NOMO-1 treated with dmso at 0.1 percent for 144 hours (cell line): ENCODE measurements around the gene RASGRF2.

Experiments used
- DNase-seq: peaks from one replicate; lab custom pipeline; 2025; ENCODE audit not compliant: unreplicated experiment; lab: John Stamatoyannopoulos, UW

The RASGRF2 gene

GRCh38 chr5:80953587-80953986 lies 6.6 kb upstream of the RASGRF2 start:
- no peak for DNase-seq

DNA sequence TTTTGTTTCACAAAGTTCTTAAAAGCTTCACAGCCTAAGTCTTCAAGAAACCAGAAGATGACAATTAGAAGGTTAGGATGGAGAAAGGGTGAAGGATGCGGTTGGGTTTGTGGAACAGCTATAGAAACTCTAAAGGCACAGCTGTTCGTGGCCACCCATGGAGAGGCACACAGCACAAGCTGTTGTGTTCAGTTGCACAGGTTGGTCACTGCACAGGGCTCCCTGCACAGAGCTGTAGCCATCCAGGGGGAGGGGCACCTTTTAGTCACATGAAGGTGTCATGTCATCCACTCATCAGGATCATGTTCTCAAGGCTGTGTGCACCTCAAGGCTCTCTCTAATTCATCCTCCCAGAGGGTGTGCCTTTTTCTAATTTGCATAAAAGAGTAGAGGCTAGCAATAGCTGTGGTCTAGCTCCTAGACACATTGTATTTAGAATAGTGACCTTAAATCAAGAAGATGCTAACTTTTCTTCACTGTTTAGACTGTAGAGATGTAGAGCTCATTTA lies 5.0 kb upstream of the RASGRF2 start:
- DNase-seq = no peak

- no peak for DNase-seq
Observed at GRCh38 chr5:80956272-80956671, 3.9 kb upstream of the RASGRF2 start.

DNA sequence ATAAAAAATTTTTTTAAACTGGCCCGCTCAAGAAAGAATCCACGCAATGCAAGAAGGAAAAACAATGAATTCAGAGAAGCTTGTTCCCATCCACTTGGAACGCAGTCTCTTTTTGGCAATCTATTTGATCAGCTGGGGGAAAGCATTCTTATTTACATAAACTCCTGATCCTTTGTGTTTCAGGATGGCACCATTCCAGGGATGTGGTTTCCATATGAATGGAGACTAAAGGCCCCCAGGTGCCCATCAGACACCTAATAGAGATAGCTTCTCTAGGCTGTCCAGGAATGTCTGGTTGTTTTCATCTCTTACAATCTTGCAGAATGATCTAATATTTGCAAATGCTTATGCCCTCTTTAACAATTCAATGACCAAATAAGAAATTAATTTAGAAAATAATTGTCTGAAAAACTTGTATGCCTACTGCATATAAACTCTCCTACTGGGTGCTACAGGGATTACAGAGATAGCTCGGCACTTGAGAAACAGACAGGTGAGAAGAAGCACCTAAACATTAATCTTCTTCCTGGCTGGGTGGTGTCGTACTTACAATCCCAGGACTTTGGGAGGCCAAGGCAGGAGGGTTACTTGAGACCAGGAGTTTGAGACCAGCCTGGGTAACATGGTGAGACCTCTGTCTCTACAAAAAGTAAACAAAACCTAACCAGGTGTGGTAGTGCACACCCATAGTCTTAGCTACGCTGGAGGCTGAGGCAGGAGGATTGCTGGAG lies 3.0 kb upstream of the RASGRF2 start:
- no peak for DNase-seq

DNA sequence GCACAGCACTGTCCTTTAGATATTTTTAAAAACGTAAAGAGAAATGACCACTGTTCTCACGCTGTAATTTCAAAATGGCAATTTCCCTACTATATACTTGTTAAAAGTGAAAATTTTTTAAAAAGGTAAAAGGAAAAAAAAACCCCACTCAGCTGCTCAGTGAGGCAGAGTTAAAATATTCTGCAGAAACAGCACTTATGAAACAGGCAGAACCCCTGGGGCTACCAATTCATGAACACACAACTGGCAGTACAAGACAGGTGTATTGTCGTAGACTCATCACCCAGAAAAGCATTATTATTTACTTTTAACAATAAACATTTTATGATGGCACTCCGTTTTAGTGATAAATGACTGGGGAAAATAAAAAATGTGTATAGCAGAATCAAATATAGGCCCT lies 1.5 kb upstream of the RASGRF2 start:
- no peak for DNase-seq

DNA sequence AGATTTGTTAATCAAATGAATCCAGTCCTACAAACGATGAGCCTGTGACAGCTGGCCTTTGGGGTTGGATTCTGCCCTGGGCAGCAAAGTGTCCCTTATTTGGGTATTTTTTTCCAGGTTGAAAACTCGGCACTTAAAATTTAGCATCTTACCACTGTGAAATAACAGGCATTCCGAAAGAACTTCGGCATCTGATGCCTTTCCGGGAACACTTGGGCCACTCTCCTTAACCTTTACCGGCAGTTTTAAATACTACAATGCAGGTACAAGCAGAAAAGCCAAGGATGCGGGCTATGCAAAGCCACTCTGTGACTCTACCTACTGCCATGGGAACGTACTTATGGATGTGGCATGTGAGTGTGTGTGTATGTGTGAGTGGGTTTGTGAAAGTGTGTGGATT lies 1.0 kb upstream of the RASGRF2 start:
- no peak for DNase-seq

GRCh38 chr5:80960531-80961375 lies 590 bp downstream of the RASGRF2 start:
- no peak for DNase-seq

DNA sequence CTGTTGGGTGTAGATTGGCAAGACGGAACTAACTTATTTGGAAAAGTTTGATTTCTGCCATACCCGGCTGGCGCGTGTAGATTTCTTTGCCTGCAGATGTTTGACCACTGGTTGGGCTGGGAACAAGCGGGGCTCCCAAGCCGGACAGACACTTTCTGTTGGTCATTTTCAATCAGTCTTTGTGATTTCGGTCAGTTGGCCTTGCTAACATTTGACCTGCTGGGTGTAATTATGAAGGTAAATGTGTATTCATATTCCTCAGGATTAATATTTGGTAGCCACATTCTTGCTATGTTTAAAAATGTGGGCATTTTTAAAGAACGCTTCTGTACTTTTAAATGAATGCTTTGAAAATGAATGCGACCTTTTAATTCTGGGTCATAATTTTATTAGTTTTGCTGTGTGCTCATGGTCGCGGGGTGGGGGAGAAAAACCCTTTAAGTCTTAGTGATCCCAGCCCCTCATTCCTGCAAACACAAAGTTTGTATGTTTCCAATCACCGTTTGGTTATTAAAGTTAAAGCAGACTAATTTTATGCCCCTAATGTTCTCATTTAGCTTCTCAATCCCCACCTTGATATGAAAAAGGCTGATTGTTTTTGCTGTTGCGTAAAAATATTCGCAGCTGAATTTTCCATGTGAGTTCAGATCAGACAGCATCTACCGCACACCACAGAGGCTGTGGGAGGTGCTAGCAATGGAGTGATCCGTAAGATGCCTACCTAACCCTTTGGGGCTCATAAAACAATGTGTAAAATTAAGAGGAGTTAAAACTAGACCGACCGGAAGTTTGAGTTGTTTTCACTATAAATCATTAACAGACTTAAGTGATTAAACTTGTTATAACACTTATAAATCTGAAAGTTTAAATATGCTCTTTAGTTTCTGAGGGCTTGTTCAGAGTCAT lies 1.5 kb downstream of the RASGRF2 start:
- DNase-seq = no peak

GRCh38 chr5:80962630-80963520 lies 2.7 kb downstream of the RASGRF2 start:
- no peak for DNase-seq

- DNase-seq = no peak
Observed at GRCh38 chr5:80963521-80963895, 3.3 kb downstream of the RASGRF2 start.

DNA sequence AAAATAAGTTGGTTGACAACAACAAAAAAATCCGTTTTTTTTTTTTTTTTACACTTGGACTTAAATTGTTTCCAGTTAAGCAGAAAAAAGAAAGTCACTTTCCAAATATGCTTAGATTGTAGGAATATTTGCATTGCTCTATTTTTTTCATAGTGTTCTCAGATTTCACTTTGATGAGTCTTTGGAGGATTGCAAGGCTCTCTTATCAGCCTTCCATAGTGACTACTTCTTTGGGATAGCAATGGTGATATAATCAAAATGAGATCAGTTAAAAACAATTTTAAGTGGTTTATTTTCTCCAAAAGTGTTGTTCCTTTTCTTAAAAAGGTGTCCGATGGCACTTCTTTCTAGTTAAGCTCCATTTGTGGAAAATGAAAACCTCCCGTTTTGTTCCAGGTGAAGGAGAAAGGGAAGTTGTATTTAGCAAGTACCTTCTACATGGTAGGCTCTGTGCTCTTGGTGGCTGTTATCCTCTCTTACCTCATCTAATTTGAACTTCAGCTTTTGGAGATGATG lies 3.9 kb downstream of the RASGRF2 start:
- DNase-seq = no peak

DNA sequence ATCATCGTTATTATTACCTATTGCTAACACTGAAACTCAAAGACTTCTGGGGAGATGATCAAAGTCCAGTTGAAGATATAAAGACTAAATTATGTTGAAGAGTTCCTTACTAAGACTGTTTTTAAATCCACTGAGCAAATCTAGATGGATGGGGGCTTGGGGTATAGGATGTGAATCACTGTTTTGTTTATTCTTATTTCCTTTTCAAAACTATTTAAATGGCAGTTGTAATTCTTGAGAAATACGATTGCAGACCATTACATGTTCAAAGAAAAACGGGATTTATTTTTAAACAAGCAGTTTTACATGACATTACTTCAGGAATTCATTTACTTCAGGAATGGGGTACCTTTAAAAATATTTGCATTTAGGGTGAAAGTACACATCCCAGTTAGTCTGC lies 4.3 kb downstream of the RASGRF2 start:
- no peak for DNase-seq

- DNase-seq = no peak
Observed at GRCh38 chr5:80964919-80965318, 4.8 kb downstream of the RASGRF2 start.

GRCh38 chr5:80967500-80968181 lies 7.5 kb downstream of the RASGRF2 start:
- DNase-seq = no peak

DNA sequence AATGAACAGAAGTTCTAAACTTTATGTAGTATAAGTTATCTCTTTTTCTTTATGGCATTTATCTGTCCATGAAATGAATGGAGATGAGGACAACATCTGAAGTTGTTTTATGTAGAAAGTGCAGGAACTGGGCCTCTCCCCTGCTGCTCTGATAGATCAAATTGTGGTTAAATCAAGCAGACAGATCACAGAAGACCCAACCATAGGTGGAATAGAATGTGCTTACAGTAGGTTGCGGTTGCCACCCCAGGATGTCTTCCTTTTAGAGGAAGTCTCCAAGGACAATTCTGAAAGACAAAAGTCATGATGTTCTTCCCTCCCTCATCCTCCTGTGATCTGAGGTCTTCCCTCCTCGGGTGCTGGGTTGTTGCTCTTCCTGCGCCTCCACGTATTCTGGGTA lies 12.9 kb downstream of the RASGRF2 start:
- no peak for DNase-seq

DNA sequence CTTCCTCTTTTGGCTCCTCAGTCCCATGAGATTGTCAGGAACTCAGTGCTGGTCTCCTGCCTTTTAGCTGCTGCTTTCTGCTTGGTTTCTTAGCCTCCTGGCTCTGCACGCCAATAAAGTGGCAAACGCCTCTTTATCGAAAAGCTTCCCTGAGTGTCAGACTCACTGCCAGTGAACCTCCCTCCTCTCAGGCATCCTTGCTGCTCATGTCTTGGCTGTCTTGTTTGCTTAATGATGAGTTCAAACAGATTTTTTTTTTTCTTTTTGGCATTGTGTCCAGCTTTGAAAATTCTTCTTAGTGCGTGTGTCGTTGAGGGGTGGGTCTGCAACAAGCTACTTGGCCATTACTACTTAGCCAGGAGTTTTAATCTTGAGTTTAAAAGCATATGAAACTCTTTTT lies 14.9 kb downstream of the RASGRF2 start:
- no peak for DNase-seq

- no peak for DNase-seq
Observed at GRCh38 chr5:80976985-80977384, 16.8 kb downstream of the RASGRF2 start.

DNA sequence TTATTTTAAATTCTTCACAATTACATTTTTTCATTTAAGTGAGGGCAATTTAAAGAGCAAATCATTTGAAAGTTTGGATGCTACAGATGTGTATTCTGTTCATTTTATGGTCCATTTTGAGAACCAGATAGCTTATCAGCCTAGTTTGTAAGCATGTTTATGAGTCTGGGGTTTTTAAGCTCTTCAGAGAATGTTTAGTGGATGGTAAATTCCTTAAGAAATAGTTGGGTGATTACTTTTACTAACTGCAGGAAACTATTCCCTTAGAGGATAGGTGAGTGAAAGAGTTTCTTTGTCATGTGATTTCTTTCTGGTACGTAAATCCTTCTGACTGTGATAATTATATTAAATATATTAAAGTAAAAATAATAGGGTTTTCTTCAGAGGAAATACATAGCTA lies 17.6 kb downstream of the RASGRF2 start:
- DNase-seq = no peak

GRCh38 chr5:80978772-80979317 lies 18.7 kb downstream of the RASGRF2 start:
- DNase-seq = peak; percentile 48
